GM12874 (cell line): Measurements from ENCODE around the gene TNIK.

Experiments used
- CTCF ChIP-seq: IDR thresholded peaks from 2 replicates; pipeline ENCODE4 v1.5.1; 2011; ENCODE audit warnings: low read depth, mild to moderate bottlenecking, control low read depth, low read length, moderate library complexity; ENCODE audit not compliant: insufficient read depth

TNIK gene

GRCh38 chr3:171058058-171058457 is 402.1 kb downstream of the TNIK start:
- TF ChIP-seq CTCF: no peak

GRCh38 chr3:171057072-171057471 is 403.1 kb downstream of the TNIK start:
- no peak for TF ChIP-seq CTCF

- TF ChIP-seq CTCF: no peak
These were observed 403.7 kb downstream of the TNIK start for GRCh38 chr3:171056528-171056927.

GRCh38 chr3:171055336-171056178 is 404.6 kb downstream of the TNIK start:
- no peak for TF ChIP-seq CTCF

DNA sequence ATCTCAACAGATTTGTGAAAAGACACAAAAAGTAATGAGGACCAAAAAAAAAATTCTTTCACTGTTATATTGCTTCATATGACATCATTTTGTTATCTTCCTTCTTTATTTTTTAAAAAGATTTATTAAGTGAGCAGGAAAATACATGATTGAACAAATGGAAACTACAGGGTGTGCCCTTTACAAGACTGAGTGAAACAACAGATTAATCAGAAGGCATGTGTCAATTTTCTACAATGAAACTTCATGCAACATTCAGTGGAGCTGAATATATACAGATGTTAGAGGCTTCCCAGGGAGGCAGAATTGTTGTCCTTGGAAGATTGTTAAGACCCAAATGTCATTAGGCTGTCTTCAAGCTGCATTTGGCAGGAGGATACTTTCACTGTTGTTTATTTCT is 405.3 kb downstream of the TNIK start:
- no peak for TF ChIP-seq CTCF

GRCh38 chr3:171054231-171054630 is 406.0 kb downstream of the TNIK start:
- no peak for TF ChIP-seq CTCF

- peak; percentile 50; the same call in 1 of the 2 replicates for TF ChIP-seq CTCF
These were observed 410.3 kb downstream of the TNIK start for GRCh38 chr3:171049861-171050444.
